HL-60/S4 treated with retinoic acid at 250 ng/mL for 4 days and 3 days (cell line): ENCODE measurements around the gene MAP2K6.

Experiments used
- in situ Hi-C: fragments of 300-500 bp; cut with MboI; formaldehyde crosslinking; loops from 2 replicates; pipeline ENCODE4 v1.7.0; 2022; ENCODE audit warnings: low sequenced_read_pairs

MAP2K6 gene

DNA sequence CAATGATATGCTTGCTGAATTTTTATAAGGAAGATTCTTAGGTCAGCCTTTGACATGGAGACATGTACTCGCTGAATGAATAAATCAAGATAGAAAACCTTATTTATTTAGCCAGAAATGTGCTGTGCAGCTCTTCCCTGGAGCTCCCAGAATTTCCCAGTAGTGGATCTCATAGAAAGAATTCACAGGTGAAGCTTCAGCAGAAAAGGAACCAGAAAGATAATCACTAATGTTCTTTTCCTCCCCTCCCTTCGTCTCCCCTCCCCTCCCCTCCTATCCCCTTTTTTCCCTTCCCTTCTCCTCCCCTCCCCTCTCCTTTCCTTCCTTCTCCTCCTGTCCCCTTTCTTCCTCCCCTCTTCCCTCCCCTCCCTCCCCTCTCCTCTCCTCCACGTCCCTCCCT lies 158.2 kb downstream of the MAP2K6 start:
- in situ Hi-C loops: no loop called here

DNA sequence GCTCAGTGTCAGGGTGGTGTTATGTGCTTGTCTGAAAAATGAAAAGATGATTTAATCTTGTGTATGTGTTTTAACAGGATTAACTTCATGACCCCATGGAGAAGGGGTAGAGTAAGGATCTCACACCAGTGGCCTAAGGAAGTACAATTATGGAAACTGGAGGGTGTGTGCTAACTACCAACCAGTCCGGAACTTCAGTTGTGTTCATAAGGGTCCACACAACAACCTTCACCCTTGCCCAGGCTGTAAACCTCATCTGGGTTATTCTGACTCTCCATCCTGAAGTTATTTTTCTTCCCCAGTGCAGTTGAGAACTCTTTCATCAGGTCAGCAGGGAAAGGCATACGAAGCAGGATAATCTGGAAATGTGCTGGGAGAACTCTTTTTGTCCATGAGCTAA lies 158.9 kb downstream of the MAP2K6 start:
- in situ Hi-C loops: no loop called here

DNA sequence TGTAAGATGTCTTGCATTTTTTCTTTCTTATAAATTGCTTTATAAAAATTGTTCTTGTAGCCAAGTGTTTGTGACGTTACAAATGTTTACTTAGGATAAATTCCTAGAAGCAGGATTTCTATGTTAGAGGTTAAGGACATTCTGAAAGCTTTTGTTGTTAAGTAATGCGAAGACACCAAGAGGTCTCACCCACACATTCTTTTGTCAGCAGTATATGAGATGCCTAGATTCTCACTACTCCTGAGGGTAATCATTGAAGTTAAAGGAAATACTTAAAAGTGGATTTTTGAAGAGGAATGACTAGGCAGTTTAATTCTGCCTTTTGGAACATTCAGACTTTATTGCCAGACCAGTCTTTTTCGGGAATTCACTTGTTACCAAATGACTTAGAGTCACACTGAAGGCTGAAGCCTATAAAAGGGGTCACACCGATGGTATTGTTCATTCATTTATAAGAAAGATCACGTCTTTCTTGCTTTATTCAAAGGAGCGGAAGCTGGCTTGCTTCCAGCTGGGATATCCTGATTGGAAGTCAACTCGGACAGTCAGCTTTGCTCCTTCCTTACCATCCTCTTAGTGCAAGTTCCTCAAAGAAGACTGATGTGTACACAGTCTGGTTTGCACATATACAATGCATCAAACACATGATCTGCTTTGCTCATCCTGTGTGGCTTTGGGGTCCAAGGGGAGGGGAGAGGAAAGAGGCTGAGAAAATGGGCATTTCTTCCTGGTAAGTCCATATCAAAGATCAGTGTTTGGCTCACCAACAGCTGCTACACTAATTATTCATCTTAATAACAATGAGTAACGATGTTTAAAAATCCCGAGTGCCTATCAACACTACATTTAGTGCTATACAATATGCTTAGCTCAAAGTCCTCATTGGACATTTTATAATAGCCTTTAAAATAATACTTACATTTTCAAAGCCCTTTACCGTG lies 160.0 kb downstream of the MAP2K6 start:
- in situ Hi-C loops: loop anchor here (25.0 kb wide), 1 partner anchor 988 kb away; no protein-coding TSS in a partner anchor

DNA sequence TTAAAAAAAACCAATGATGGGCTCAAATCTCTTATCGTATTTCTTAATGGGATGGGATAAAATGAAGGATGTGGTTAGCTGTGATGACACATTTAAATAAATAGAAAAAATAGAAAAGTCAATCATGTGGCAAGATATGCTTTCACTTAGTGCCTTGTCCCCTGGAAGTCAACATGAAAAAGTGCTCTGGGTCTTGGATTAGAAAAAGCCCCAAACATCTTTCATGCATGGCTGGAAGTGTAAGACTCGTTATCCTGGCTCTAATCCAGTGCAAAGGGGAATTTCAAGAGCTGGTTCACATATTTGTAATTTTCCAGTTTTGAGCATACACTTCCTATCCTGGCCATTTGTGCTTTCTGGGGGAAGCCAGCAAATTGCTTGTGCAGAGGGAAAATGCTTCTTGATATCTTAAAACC lies 160.9 kb downstream of the MAP2K6 start:
- in situ Hi-C loops: loop anchor here (25.0 kb wide), 1 partner anchor 987 kb away; no protein-coding TSS in a partner anchor

DNA sequence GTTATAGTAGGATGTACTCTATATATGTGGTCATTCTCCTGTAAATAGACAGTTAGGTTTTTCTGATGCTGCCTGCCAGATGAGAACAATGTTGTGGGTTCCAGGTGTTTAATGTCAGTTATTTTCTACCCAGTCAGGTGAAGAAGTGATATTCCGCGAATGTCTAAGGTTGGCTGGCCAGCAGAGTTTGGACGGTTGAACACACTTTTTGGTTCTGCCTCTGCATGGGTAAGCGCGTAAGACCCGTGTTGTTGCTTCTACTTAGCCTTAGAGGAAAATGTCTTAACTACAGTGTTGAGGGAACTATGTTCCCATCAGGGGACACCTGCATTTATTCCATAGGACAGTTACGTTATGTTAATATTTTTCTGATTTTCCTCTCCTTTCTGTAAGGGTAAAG lies 162.6 kb downstream of the MAP2K6 start:
- in situ Hi-C loops: loop anchor here (25.0 kb wide), 1 partner anchor 985 kb away; no protein-coding TSS in a partner anchor

DNA sequence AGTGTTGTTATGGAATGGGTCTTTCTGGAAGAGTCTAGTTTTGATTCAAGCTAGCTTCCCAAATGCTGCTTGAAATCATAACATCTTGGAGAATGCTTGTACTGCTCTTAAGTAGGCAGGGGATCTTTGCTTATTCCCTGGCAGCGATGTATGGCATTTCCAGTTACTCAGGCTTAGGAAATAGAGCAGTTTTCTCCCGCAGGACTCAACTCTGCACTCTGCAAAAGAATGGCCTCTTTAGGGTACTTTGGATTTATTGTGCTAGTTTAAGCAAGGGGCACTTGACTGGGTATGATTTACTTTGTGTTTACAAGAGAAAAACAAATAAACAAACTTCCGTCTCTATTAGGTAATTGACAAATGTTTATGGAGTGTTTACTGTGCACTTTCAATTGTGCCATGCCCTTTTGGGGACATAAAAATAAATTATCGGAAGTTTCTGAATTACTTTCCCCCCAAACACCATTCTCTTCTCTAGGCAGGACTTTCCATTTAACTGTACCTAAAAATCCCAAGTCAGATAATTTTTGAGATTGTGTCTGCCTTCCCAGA lies 164.0 kb downstream of the MAP2K6 start:
- in situ Hi-C loops: loop anchor here (25.0 kb wide), 1 partner anchor 984 kb away; no protein-coding TSS in a partner anchor

DNA sequence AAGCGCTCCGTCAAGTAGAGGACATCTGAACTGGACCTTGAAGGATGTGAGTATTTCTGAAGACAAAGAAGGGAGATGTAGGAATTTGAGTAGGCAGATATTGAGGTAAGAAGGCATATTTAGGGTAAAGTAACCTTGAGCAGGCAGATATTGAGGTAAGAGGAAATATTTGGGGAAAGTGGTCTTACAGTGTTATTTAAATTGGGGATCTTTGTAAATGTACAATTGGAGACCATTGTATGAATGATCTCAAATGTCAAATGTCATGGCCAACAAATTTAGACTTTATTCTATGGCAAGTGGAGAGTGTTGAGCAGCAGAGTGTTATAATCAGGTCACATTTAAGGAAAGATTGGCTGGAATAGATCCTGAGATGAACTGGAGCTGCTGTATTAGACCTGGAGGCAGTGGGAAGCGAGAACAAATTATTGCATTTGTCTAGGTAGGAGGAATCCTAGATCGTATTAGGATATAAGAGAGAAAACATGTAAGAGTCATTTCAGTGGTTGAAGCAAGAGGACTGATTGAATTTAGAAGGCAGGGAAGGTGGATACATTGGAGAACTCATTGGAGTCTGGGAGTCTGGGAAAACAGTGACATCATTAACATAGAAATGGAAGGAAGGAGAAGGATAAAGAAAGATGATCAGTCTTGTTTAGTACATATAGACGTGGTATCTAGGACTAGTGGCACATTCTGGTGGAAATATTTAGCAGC lies 165.6 kb downstream of the MAP2K6 start:
- in situ Hi-C loops: loop anchor here (25.0 kb wide), 1 partner anchor 982 kb away; no protein-coding TSS in a partner anchor

DNA sequence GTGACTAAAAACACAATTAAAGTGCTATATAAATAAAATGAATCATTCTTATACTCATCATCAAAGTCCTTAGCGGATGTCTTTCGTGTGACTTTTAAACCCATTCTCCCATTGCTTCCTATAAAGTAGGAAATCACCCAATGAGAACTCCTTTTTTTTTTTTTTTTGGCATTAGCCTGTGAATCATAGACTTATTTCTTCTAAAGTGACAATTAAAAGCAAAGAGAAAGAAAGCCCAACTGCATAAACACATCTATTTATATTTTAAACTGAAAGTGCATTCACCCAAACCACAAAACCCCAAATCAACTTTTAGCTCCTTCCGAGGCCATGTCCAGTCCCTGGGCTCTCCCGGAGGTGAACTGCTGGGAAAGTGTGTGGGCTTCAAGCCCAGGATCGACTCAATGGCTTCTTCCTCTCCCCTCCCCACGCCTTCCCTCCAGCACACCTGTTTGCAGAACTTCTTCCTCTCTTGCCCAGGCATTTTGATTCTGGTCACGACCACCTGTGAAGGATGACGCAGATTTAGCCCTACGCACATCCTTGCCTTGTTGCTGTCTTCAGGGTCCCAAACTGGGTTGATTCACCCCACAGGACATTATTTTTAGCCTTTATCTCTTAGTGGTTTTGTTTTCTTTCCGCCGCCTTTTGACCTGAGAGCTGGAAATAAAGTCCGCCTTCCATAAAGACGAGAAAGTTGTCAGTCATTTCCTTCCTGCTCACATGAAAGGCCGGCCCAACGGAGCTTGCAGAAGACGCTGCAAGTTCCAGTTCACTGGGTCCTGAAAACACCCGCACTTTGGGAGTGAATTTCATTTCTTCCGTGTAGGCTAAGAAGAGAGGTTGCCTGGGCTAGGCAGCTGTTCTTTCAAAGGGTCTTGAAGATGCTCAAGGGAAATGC lies 166.8 kb downstream of the MAP2K6 start:
- in situ Hi-C loops: loop anchor here (25.0 kb wide), 1 partner anchor 981 kb away; no protein-coding TSS in a partner anchor

DNA sequence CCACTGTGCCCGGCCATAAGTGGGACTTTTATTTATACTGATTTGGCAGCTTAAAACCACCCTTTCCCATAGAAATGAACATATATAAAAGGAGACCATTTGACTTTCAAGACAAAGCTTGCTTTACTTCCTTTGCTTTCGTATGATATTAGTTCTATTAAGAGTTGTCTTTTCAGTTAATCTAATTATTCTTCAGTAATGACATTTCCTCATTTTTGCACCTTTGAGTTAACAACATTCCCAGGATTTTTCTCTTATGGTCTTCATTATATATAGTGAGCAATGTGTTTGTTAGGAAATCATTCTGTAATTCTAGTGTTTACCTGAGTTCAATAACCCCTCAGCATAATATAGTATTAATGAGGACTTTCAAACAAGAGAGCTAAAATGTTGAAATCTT lies 173.8 kb downstream of the MAP2K6 start:
- in situ Hi-C loops: loop anchor here (25.0 kb wide), 1 partner anchor 974 kb away; no protein-coding TSS in a partner anchor

DNA sequence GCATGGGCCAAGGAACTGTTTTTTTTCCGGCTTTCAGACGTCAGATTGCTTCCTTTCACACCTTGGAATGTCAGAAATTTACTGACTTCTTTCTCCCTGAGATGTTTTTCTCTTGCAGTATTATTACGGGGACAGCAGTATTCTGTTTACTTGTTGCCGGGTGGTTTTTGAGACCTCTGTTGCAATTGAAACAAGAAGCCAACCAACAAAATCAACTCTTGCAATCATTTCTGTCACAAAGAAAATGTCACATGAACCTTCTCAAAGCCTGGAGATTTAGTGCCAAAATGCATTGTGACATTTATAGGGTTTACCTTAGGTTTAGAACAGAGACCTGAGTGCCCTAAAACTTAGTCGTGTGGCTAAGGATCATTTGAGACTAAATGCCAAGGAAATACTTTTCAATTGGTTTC lies 174.3 kb downstream of the MAP2K6 start:
- in situ Hi-C loops: loop anchor here (25.0 kb wide), 1 partner anchor 973 kb away; no protein-coding TSS in a partner anchor

DNA sequence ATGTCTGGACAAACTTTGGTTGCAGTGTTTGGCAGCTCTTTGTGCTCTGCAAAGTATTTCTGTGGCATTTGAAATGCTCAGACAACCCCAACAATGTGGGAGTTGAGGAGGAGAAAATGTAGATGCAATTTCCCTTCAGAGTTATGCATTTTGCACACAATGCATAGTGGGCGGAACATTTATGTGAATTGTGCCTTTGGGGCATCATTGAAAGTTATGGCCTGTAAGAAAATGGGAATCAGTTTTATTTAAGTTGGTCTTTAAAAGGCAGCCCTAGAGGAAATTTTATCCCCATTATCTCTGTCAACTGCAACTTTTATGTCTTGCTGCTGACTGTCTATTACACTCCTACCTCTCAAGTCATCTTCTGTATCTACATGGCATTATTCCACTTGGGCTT lies 176.2 kb downstream of the MAP2K6 start:
- in situ Hi-C loops: loop anchor here (25.0 kb wide), 1 partner anchor 972 kb away; no protein-coding TSS in a partner anchor

DNA sequence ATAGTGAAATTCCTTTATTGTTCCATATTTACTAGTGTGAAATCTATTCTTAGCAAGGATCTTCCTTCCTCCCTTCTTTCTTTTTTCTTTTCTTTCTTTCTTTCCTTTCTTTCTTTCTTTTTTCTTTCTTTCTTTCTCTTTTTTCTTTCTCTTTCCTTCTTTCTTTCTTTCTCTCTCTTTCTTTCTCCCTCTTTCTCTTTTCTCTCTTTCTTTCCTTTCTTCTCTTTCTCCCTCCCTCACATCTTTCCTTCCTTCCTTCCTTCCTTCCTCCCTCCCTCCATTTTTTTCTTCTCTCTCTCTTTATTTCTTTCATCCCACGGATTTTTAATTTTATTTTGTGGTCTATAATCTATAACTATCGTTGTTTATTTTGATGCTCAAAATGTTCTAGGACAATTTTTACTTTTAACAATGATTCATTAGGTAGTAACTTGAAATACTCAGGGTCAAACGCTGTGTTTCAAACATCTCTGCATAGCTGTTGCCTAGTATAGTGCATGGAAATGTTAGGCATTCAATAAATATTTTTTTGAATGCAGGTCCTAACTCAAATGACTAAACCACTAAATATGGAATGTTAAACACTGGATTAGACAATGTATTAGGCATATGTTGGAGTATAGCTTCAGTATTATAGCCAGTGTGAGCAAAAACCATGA lies 178.3 kb downstream of the MAP2K6 start:
- in situ Hi-C loops: loop anchor here (25.0 kb wide), 1 partner anchor 969 kb away; no protein-coding TSS in a partner anchor

DNA sequence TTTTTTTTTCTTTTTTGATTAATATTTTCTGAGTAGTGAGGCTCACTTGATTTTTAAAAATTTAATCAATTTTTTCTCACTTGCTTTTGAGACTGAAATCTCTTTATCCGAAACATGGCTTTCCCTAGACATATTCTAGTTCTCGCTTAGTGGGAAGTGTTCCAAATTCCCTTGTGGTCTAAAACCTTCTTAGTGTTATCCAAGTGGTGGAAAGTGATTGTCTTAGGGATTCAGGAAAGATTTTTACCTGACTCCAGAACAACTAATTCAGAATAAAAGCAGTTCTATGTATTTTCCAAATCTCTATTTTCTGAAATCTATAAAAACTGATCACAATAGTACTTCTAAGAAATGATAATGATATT lies 178.8 kb downstream of the MAP2K6 start:
- in situ Hi-C loops: loop anchor here (25.0 kb wide), 1 partner anchor 969 kb away; no protein-coding TSS in a partner anchor

DNA sequence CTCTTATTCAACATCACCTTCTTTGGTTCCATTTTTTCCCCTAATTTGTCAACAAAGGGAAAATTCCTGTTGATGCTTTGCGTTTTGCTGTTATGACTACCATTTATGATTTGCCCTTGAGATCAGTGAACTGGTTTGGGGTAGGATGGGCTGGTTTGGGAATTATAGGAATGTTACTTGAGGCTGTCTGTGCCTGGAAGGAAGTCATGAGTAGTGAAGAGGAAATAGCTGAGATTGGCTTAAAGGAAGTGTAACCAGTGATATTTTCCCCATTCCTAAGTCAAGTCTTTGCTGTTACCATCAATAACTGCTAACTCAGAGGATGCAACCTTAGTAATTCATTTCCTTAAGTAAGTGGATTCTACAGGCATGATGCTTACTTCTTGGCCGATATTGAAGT lies 179.2 kb downstream of the MAP2K6 start:
- in situ Hi-C loops: loop anchor here (25.0 kb wide), 1 partner anchor 969 kb away; no protein-coding TSS in a partner anchor

DNA sequence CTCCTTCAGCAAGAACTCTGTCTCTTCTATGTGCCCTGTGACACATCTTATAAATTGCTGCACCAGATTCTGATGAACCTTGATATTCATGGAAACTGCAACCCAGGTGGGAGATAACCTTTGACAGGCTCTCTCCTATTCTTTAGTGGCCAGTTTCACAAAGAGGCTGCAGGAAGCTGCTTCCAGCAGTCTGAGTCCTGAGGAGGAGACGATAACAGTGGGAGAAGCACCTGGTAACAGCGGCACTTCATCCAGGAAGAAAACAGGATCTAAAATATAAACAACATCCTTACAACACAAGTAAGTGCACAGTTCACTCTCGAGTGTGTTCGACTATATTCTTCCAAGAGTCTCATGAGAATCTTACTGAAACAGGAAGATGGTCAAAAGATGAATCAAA lies 180.1 kb downstream of the MAP2K6 start:
- in situ Hi-C loops: loop anchor here (25.0 kb wide), 1 partner anchor 968 kb away; no protein-coding TSS in a partner anchor

DNA sequence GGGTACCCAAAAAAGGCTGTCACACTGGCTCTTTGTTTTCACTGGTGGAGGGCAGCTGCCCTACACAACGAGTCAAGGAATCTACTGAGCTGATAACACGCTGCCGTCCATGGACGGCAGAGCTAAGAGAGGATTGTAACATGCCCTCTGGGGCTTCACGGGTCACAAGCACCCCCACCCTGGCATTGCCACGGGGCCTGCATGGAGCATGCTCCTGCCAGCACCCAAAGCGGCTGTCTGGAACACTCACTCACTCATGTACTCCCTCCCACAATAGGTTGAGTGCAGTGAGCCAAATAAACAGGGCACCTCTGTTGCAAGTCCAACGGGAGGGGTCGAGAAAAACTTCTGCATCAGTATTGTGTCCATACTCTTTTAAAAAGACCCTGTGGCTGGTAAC lies 181.6 kb downstream of the MAP2K6 start:
- in situ Hi-C loops: loop anchor here (25.0 kb wide), 1 partner anchor 966 kb away; no protein-coding TSS in a partner anchor

DNA sequence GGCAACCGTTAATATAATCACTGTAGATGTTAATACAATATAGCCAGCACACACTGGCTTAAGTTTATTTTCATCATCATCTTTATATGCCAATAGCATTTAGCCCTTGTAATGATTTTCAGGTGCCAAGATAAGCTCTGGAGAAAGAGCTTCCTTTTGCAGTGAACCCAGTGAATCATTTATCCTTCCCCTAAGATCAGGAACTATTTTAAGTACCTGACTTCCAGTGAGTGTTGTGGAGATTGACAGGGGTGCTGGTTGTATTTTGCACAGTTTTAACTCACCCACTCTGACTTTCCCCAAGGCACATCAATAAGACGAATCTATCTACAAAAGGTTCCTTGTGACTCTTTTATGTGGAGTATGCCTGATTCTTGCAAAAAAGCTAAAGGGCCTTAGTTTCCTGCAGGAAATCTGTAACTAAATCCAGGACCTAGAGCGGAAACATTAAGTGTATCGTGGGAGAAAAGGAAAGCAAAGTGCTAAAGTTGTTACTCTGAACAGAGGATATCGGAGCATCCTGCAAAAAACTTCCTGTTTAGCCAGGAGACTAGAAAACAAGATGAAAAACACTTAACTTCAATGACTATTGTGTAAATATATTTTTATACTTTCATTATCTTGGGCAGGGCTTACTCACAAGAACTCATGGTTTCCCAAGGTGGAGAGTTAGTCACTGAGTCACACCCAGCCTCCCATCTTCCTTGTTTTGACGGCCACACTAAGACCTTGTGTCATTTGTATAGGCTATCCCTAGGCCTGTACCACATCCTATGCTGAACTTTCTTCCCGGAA lies 183.6 kb downstream of the MAP2K6 start:
- in situ Hi-C loops: loop anchor here (25.0 kb wide), 1 partner anchor 964 kb away; no protein-coding TSS in a partner anchor

DNA sequence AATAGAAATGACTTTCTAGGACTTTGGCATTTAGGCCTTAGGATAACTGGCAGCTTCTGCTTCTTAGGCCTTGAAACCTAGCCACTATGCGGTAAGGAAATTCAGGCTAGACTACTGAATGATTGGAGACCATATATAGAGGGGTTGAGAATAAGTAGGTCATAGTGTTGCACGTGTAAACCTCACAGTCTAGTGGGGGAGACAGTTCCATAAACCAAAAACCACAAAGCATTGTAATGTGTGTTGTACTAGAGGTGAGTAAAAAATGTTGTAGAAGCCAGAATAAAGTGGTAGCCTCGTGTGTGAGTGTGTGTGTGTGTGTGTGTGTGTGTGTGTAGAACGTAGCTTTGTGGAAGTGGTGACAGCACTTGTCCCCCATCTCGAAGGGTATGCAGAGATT lies 188.5 kb downstream of the MAP2K6 start:
- in situ Hi-C loops: no loop called here
